ENCODE results near the gene C1GALT1C1L. TPM values are rescaled to one million over a fixed set of nuclear protein-coding genes. Genes with fewer than 3 reads are reported as not detected.
"Not testable (repeated sequence)": the region's sequence is repeated elsewhere in the genome, so short reads cannot be mapped to it uniquely, and the experiment has no call there.

C1GALT1C1L gene
- polyA plus RNA-seq (2013, experiment 1 of 2; ENCODE audit: insufficient read length): 0.24 TPM
- polyA plus RNA-seq (2013, experiment 2 of 2; ENCODE audit: insufficient read length): 0.18 TPM

DNA sequence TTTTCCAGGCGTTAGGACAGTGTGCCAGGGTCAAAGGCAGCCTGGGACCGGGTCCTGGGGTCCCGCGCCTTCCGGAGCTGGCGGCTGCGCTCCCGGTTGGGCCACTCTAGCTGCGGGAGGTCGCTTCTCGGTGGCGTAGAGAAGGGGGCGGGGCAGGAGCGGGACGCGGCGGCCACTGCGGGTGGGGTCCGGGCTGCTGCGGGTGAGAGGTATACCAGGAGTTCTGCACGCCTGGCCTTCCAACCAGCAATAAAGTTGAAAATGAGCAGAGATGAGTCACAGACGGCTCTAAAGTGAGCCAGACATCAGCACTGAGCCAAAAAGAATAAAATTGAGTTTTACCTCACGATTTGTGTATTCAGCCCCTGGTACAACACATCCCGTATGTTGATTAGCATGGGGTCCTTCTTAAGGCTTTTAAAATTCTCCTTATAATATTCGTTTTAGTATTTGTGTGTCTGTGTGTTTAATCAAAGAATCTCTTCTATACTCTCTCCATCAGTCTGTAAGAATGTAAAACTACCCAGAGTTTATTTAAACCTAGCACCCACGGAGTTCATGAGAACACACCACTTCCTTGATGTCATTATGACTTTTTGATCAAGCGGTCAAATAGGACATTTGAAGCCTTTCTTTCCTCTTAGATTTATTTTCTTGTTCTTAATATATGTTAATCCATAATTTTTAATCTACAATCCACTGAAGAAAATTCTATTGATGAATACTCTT lies at the start of gene C1GALT1C1L:
Gene C1GALT1C1L (minus strand): TSS at position 108 of the 729 bp plus-strand sequence. CDS start 107 bp downstream, at position 1.
- peak; percentile 56 for DNase-seq

DNA sequence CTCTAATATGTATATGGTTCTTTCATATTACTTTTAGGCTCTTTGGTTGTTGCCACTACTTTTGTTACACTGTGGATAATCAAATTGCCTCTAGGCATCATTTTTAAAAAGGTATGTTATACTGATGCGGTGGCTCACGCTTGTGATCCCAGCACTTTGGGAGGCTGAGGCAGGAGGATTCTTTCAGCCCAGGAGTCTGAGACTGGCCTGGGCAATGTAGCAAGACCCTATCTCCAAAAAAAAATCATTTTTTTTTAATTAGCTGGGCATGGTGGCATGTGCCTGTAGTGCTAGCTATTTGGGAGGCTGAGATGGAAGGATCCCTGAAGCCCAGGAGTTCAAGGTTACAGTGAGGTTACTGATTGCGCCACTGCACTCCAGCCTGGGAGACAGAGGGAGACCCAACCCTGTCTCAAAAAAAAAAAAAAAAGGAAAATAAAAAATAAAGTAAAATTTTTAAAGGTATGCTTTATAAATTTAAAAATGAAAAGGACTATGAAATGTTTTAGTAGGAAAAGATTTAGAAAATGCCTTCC lies 49.5 kb upstream of the C1GALT1C1L start:
- DNase-seq: no peak

GRCh38 chr2:43724728-43725526 lies 48.7 kb upstream of the C1GALT1C1L start:
- DNase-seq: no peak

DNA sequence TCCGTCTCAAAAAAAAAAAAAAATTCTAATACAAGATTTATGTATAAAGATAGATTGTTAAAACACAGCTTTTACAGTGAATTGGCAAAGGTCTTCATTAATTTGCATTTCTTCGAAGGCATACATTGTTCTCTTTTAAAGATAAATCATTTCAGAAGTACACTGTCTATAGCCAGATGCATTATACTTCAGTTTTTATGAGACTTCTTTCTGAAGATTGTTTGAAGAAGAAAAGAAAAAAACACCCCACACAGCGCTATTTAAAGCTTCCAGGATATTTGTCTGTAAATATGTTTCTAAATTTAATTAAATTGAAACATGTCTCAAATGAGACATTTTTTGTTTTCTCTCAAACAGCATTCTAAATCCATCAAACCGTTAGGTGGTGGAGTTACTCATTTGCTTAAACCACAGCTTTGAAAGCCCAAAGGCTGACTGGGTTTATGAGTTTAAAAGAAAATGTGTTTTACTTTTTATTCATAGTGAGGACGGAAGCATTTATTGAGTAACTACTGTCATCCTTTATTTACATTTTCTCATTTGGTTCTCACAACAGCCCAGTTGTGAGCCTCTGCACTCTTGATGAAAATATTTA lies 42.4 kb upstream of the C1GALT1C1L start:
- DNase-seq: no peak

- no peak for DNase-seq
Measured at GRCh38 chr2:43717322-43717721, 41.1 kb upstream of the C1GALT1C1L start.

DNA sequence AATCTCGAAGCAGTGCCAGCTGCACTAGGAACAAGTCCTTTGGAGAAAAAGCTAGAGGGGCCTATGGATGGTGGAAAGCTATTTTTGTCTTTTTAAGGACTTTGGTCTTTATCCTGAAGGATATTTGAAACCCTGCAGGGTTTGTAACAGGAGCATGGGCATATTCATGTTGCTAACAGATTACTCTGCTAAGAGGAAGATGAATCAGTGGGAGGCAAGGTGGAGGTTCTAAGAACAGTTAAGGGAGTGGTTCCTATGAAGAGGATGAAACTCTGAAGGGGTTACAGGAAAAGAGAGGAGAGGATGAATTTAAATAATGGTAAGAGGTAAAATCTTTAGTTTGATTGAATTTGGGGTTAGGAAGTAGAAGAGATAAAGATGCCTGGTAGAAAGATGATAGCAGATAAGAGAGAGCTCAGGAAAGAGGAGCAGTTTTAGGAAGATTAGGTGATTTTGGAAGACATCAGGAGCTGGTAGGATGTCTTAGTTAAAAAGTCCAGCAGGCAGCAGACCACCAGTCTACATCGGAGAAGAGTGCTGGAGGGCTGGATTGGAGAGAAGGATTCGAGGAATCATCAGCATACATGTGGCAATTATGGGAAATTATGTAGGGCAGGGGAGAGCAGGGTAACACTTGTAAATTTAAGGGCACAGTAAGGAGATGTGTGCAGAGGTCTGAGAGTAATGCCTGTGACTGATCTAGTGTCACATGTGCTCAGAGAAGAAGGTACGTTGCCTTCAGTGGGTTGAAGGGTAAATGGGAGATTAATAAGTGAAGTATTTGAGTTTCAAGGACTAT lies 39.3 kb upstream of the C1GALT1C1L start:
- no peak for DNase-seq

DNA sequence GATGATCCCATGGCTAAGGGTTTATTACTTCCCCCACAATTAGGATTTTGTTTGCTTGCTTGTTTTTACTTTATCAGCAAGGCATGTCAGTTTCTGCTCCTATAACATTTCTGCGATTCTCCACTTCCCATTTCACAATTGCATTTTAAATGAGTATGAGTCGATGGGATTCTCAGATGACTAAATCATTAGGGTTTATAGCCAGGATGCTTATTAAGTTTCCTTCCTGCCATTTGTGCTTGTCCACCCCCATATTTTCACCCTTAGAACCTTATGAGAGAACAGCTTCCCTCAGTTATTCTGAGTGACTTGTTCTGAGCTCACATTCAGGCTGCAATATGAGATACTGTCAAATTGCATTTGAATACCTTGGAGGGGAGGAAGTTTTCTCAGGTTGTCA lies 37.9 kb upstream of the C1GALT1C1L start:
- no peak for DNase-seq

- no peak for DNase-seq
Measured at GRCh38 chr2:43710866-43711265, 34.6 kb upstream of the C1GALT1C1L start.

GRCh38 chr2:43708891-43709290 lies 32.7 kb upstream of the C1GALT1C1L start:
- no peak for DNase-seq

- DNase-seq: no peak
Measured at GRCh38 chr2:43708178-43708577, 31.9 kb upstream of the C1GALT1C1L start.

GRCh38 chr2:43707255-43708015 lies 31.2 kb upstream of the C1GALT1C1L start:
- peak; percentile 63 for DNase-seq

DNA sequence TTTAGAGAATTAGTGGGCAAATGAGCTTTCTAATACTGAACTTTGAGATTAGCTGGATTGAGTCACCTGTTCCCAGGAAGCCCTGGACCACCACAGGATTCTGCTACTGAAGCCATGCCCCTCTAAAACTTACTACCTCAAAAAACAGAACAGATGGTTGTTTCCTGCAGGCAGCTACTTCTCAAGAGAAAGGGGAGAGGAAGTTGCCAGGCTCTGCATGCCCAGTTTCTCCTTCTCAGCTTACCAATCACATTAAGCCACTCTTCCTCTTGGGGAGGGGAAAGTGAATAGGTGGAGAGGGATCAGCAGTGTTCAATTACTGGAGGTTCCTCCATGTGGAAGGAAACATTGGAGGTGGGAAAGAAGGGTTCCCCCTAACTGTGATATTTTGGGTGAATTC lies 24.9 kb upstream of the C1GALT1C1L start:
- DNase-seq: no peak

- no peak for DNase-seq
Measured at GRCh38 chr2:43699761-43700160, 23.5 kb upstream of the C1GALT1C1L start.

- DNase-seq: not testable (repeated sequence)
Measured at GRCh38 chr2:43698140-43698539, 21.9 kb upstream of the C1GALT1C1L start.

DNA sequence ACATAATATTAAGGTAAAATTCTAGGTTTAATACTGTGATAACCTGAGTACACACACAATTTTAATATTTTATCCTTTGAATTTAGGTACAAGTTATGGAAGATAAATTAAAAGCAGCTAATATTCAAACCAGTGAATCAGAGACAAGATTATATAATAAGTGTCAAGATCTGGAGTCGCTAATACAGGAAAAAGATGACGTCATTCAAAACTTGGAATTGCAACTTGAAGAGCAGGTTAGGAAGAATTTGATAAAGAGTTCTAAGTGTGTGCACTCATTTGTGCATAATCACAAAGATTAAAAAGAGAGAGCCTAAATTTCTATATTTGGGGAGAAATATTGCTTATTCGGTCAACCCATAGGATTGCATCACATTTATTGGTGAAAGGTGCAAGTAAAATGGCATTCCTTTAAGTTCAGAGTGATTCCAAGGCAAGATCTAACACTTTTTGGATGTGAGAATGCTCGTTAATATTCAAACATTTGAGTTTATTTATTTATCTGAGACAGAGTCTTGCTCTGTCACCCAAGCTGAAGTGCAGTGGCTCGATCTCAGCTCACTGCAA lies 16.3 kb upstream of the C1GALT1C1L start:
- DNase-seq: no peak

DNA sequence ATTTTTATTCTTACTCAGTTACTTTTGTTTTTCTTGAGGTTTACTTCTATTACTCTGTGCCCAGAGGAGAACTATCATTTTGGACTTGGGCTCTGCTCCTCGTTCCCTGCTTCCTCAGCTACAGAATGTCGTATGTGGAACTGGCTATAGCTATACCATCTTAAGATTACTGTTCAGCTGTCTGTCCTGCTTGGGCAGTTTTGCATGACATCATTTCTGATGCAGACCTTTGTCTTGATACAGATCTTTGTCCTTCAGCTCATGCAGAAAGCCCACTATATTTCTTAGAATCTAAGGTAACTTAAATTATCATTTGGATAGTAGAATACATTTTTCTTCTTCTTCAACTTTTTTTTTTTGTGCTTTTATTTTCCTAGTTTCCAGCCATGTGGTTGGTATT lies 13.8 kb upstream of the C1GALT1C1L start:
- DNase-seq: no peak

DNA sequence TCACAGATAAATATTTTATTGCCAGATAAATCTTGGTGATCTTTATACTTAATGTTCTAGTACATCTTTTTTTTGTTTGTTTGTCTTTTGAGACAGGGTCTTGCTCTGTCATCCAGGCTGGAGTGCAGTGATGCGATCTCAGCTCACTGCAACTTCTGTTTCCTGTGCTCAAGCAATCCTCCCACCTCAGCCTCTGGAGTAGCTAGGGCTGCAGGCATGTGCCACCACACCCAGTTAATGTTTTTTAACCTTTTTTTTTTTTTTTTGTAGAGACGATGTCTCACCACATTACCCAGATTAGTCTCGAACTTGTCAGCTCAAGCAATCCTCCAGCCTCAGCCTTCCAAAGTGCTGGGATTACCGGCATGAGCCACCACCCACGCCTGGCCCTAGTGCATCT lies 9.1 kb upstream of the C1GALT1C1L start:
- DNase-seq: peak; percentile 5

GRCh38 chr2:43677783-43678182 lies 1.6 kb upstream of the C1GALT1C1L start:
- not testable (repeated sequence) for DNase-seq

DNA sequence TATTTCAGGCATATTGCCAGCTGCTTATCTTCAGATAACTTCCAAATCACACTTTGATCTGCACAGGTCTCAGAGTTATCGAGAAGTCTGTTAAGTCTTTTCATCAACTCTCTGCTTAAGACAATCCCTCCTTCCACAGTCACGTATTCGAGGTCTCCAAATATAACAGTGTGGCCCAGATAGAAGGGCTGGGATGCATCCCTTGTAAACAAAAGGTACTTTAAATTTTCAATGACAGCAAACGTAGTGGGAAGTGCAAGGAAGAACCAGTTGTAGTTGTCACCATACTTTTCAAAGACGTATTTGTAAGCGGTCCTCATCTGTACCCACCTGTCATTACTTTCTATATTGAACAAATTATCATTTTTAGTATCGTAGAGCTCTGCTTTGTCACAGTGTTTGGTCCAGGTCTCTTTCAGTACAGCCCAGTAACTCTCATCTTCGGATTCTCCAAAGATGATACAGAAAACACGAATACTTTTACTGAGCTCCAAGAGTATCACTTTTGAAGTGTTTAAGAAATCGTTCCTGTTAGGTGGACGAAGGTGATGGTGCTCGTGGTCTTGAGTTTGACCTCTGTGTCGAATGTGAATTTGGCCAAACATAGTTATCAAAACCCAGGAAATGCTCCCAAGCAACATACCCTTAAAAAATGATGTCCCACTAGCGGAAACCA lies 445 bp downstream of the C1GALT1C1L start:
- DNase-seq: no peak

GRCh38 chr2:43657241-43657640 lies 19.0 kb downstream of the C1GALT1C1L start:
- DNase-seq: no peak
